ENCODE measurements around the gene CIDEA.

The CIDEA gene

GRCh38 chr18:12302391-12303147 lies 48.4 kb downstream of the CIDEA start:
- no peak for DNase-seq

- no peak for DNase-seq
These were observed 50.4 kb downstream of the CIDEA start for GRCh38 chr18:12304351-12305210.

- no peak for DNase-seq
These were observed 51.0 kb downstream of the CIDEA start for GRCh38 chr18:12305211-12305610.

GRCh38 chr18:12305930-12306629 lies 51.9 kb downstream of the CIDEA start:
- DNase-seq: no peak

GRCh38 chr18:12306752-12307700 lies 52.9 kb downstream of the CIDEA start:
- no peak for DNase-seq

GRCh38 chr18:12307701-12308385 lies 53.7 kb downstream of the CIDEA start, which contains the start of gene TUBB6:
Gene TUBB6 (plus strand): TSS chr18:12308241. CDS start chr18:12308293, 52 bp downstream.
- DNase-seq: no peak

- no peak for DNase-seq
These were observed 54.4 kb downstream of the CIDEA start for GRCh38 chr18:12308386-12309100.

GRCh38 chr18:12309683-12310198 lies 55.6 kb downstream of the CIDEA start:
- no peak for DNase-seq

- DNase-seq: no peak
These were observed 56.6 kb downstream of the CIDEA start for GRCh38 chr18:12310762-12311161.

GRCh38 chr18:12312976-12313375 lies 58.8 kb downstream of the CIDEA start:
- no peak for DNase-seq

- DNase-seq: no peak
These were observed 59.5 kb downstream of the CIDEA start for GRCh38 chr18:12313530-12314245.

GRCh38 chr18:12314591-12315305 lies 60.6 kb downstream of the CIDEA start:
- DNase-seq: no peak

- no peak for DNase-seq
These were observed 61.3 kb downstream of the CIDEA start for GRCh38 chr18:12315490-12315889.

GRCh38 chr18:12315911-12316310 lies 61.8 kb downstream of the CIDEA start:
- DNase-seq: no peak

- DNase-seq: no peak
These were observed 63.6 kb downstream of the CIDEA start for GRCh38 chr18:12317664-12318333.

GRCh38 chr18:12318334-12318697 lies 64.2 kb downstream of the CIDEA start:
- DNase-seq: no peak

- DNase-seq: no peak
These were observed 64.7 kb downstream of the CIDEA start for GRCh38 chr18:12318857-12319256.

GRCh38 chr18:12321333-12321732 lies 67.2 kb downstream of the CIDEA start:
- no peak for DNase-seq
